Esophagus muscularis mucosa (tissue), 4 donors: ENCODE results near the gene PPEF1.

ENCODE experiments used
- CTCF ChIP-seq, 3 experiments: fragments of 200-600 bp in 2 of 3; fragments of 450-650 bp in 1 of 3; sonication (generic) in 2 of 3; IDR thresholded peaks; one replicate each; pipeline ENCODE4 v1.5.1; 2017 to 2019; ENCODE audit warnings: antibody characterized with exemption in 3 of 3, mild to moderate bottlenecking in 2 of 3, moderate library complexity in 1 of 3
- EP300 ChIP-seq: sonication (generic); formaldehyde crosslinking; IDR thresholded peaks from one replicate; pipeline ENCODE4 v1.6.1; 2017; ENCODE audit warnings: antibody characterized with exemption
- POLR2A ChIP-seq: fragments of 450-650 bp; IDR thresholded peaks from one replicate; pipeline ENCODE4 v1.6.1; 2017; ENCODE audit warnings: antibody characterized with exemption, moderate library complexity, mild to moderate bottlenecking, low read depth
- POLR2AphosphoS5 ChIP-seq, 2 donors: sonication (generic); formaldehyde crosslinking; IDR thresholded peaks; one replicate each; pipeline ENCODE4 v1.6.1; 2017; ENCODE audit warnings: antibody characterized with exemption in 2 of 2

GRCh38 chrX:18748499-18748898, 41.1 kb downstream of the PPEF1 start:
- TF ChIP-seq CTCF (IDR thresholded peaks at IDR 0.05) = no peak
- no peak for TF ChIP-seq POLR2AphosphoS5 (IDR thresholded peaks at IDR 0.05)
- no peak for TF ChIP-seq POLR2A
- TF ChIP-seq EP300 = no peak
